ENCODE measurements around the gene CAMLG.

Gene CAMLG

GRCh38 chr5:134772461-134773125, 34.2 kb downstream of the CAMLG start:
- DNase-seq (ENCODE audit: insufficient read length, low spot score) (no peak), FAIRE-seq (no peak)

DNA sequence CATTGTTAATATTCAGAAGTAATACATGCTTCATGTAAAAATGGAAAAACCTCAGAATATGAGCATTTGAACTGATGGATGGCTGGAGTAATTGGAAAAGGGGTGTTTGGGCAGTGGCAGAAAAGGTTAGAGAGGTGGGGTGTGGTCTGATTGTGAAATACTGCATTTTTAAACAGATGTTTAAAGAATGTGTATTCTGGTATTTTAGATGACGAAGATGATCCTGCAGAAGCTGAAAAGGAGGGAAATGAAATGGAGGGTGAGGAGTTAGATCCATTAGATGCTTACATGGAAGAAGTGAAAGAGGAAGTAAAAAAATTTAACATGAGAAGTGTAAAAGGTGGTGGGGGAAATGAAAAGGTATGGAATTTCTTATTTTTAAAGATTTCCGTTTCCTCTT, 39.0 kb downstream of the CAMLG start:
- FAIRE-seq (no peak), DNase-seq (ENCODE audit: insufficient read length, low spot score) (no peak)

DNA sequence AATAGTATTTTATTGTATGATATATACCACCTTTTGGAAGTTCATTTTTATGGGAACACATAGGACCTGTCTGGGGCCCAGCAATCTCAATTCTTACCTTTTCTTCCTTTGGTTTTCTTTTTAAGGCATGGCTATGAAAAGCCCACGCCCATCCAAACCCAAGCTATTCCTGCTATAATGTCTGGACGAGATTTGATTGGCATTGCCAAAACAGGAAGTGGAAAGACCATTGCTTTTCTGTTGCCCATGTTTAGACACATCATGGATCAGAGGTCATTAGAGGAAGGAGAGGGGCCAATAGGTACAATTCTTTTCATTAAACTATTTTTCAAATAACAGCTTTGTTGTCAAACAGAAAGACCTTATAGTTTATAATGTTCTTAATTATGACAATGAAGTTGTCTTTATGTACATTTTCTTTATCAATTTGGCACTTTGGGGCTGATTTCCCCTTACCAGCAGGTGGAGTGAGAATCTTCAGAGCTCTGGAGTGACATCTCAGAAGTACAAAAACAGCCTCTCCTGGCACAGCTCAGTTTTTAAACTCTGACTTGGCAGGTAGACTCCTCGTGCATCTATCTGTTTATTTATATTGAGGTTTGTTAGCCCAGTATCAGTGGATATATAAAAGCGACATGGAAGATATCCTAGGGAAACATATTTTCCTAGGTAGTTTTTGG, 46.0 kb downstream of the CAMLG start:
- no peak for FAIRE-seq
- DNase-seq (ENCODE audit: insufficient read length, low spot score) = no peak

DNA sequence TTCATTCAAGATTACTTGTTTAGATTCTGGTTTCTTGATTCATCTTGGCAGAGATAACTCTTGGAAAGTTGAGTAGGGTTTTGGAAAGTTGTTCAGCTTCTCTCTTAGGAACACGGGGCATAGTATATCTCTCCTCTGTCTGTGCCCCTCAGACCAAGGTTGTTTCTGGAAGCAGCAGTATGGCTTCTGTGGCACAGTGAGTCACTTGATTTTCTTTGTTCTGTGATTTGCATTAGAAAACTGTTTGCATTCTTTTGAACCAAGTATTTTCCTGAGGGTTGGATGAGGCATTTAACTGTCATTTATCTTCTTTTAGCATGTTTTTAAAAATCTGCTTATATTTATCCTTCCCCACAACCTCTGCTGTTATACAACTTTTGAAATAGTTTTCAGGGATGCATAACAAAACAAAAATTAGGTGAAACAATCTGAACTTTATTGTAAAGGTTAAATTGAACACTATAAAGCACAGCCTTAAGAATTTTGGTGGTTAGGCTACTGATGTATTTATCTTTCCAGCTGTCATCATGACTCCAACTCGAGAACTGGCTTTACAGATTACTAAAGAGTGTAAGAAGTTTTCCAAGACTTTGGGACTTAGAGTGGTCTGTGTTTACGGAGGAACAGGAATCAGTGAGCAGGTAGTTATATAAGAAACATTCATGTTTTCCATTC, 46.7 kb downstream of the CAMLG start:
- DNase-seq (ENCODE audit: insufficient read length, low spot score) = no peak
- FAIRE-seq = no peak

DNA sequence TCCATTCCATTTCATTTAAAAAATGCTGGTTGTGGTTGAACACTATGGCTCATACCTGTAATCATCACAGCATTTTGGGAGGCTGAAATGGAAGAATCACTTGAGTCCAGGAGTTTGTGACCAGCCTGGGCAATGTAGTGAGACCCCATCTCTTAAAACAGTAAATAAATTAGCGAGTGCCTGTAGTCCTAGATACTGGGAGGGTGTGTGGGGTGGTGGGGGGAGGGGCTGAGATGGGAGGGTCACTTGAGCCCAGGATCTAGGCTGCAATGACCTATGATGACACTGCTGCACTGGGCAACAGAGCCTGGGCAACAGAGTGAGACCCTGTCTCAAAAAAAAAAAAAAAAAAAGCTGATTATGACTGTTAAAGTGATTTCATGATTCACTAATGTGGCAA, 49.3 kb downstream of the CAMLG start:
- DNase-seq (ENCODE audit: insufficient read length, low spot score) = no peak
- FAIRE-seq = no peak

DNA sequence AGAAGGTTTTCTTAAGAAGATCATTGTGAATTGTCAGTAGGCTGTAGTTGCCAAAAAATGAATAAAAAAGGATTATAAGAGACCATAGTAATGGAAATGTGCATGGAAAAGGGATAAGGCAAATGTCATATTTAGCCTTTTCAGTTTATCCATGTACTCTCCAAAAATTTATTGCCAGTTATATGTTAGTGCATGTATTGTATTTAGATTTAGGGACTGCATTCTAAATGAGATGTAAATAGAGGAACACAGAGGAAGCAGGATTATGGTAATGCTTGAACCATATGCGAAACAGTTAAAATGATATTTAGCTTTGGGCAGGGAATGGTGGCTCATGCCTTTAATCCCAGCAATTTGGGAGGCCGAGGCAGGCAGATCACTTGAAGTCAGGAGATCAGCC, 53.2 kb downstream of the CAMLG start:
- no peak for DNase-seq (ENCODE audit: insufficient read length, low spot score)
- no peak for FAIRE-seq

DNA sequence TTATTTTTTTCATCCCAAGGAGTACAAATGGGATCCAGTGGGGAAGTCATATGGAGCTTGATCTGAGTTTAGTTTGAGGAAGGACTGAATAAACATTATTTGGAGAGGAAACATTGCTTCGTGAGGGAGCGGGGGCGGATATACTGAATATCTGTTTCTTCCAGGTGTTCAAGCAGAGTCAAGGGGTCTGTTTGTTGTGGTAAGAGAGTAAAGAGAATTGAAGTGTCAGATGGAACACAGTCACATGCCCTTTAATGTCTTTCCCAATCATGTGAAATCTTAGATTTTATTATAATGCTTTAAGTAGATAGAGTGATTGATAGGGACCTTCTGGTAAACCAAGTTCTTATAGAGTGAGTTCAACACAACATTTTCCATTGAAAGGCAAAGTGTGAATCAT, 53.9 kb downstream of the CAMLG start:
- FAIRE-seq = no peak

DNA sequence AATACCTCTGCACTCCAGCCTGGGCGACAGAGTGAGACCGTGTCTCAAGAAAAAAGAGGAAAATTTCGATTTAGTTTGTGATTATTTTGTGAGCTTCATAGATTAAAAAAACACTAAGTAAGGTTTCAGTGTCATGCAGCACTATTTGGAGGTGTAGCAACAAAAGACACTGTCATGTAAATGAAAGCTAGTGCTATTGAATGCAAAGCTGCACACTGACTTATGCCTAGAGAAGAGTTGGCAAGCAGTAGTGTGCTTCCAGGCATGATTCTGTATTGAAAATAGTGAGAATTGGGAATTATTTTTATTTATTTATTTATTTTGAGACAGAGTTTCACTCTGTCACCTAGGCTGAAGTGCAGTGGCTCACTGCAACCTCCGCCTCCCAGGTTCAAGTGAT, 54.8 kb downstream of the CAMLG start:
- no peak for DNase-seq (ENCODE audit: insufficient read length, low spot score)
- no peak for FAIRE-seq

More for the DNA sequence above, 53.9 kb downstream of the CAMLG start:
- DNase-seq (ENCODE audit: insufficient read length, low spot score) = no peak

GRCh38 chr5:134794082-134794481, 55.7 kb downstream of the CAMLG start:
- DNase-seq (ENCODE audit: insufficient read length, low spot score) = no peak
- no peak for FAIRE-seq

- FAIRE-seq (peak; percentile 9), DNase-seq (ENCODE audit: insufficient read length, low spot score) (no peak)
These were observed 56.5 kb downstream of the CAMLG start for GRCh38 chr5:134794819-134795218.

- FAIRE-seq (no peak), DNase-seq (ENCODE audit: insufficient read length, low spot score) (no peak)
These were observed 60.1 kb downstream of the CAMLG start for GRCh38 chr5:134798468-134798867.
